ENCODE data around the gene UHRF1. TPM values are rescaled to one million over a fixed set of nuclear protein-coding genes. Genes with fewer than 3 reads are reported as not detected.
A peak's percentile ranks its signal among the peaks of the same experiment; 100 is the strongest.
"Not testable (repeated sequence)": the region's sequence is repeated elsewhere in the genome, so short reads cannot be mapped to it uniquely, and the experiment has no call there.

UHRF1 gene
- total and polyA plus RNA-seq, 2 donors from 2014 or later: 0.19 to 3.1 TPM

- Histone ChIP-seq H3K9ac (ENCODE audit: low read length in 3 of 3) (no peak overlapping the region), H3K36me3 (ENCODE audit: control insufficient read depth in 2 of 3, insufficient read depth in 3 of 3, low read length in 3 of 3) (no peaks in the 10 kb centered on the region), H3K27ac (ENCODE audit: low read depth in 2 of 2, low read length in 2 of 2) (peak overlapping the region in 1 of 2 donors; percentile 29), H3K4me3 (ENCODE audit: low read length in 3 of 3) (peak overlapping the region in 1 of 3 donors; percentile 73), H3K9me3 (ENCODE audit: control insufficient read depth in 2 of 3, insufficient read depth in 1 of 3, low read length in 3 of 3) (no peaks in the 10 kb centered on the region), H3K4me1 (ENCODE audit: control insufficient read depth in 2 of 3, insufficient read depth in 2 of 3, low read depth in 1 of 3, low read length in 3 of 3) (peaks cover 0 to 34% (median 24%) of the 10 kb centered on the region in 3 donors), H3K27me3 (ENCODE audit: control insufficient read depth, insufficient read depth, low read length) (no peaks in the 10 kb centered on the region)
- intact Hi-C loops (cut with DNase I): no loop called here
- FAIRE-seq (no peak), DNase-seq (peak in 1 of 5 donors; percentile 57)
- TF ChIP-seq, protein P1, sequence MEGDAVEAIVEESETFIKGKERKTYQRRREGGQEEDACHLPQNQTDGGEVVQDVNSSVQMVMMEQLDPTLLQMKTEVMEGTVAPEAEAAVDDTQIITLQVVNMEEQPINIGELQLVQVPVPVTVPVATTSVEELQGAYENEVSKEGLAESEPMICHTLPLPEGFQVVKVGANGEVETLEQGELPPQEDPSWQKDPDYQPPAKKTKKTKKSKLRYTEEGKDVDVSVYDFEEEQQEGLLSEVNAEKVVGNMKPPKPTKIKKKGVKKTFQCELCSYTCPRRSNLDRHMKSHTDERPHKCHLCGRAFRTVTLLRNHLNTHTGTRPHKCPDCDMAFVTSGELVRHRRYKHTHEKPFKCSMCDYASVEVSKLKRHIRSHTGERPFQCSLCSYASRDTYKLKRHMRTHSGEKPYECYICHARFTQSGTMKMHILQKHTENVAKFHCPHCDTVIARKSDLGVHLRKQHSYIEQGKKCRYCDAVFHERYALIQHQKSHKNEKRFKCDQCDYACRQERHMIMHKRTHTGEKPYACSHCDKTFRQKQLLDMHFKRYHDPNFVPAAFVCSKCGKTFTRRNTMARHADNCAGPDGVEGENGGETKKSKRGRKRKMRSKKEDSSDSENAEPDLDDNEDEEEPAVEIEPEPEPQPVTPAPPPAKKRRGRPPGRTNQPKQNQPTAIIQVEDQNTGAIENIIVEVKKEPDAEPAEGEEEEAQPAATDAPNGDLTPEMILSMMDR (IDR thresholded peaks at IDR 0.05; ENCODE audit: borderline replicate concordance, extremely low read depth, insufficient read depth): no peak
These were observed 62.7 kb downstream of the UHRF1 start for GRCh38 chr19:4971816-4972495.

GRCh38 chr19:4972509-4973230 lies 63.4 kb downstream of the UHRF1 start:
- no peaks in the 10 kb centered on the region for H3K36me3 ChIP-seq (ENCODE audit: control insufficient read depth in 2 of 3, insufficient read depth in 3 of 3, low read length in 3 of 3)
- TF ChIP-seq, protein P1 (IDR thresholded peaks at IDR 0.05; ENCODE audit: borderline replicate concordance, extremely low read depth, insufficient read depth): no peak
- H3K9ac ChIP-seq (ENCODE audit: low read length in 3 of 3): peak overlapping the region in 1 of 3 donors; percentile 36
- H3K27me3 ChIP-seq (ENCODE audit: control insufficient read depth, insufficient read depth, low read length): no peaks in the 10 kb centered on the region
- DNase-seq (no peak), FAIRE-seq (no peak)
- no peaks in the 10 kb centered on the region for H3K9me3 ChIP-seq (ENCODE audit: control insufficient read depth in 2 of 3, insufficient read depth in 1 of 3, low read length in 3 of 3)
- H3K4me3 ChIP-seq (ENCODE audit: low read length in 3 of 3): no peak overlapping the region
- peaks cover 0 to 41% (median 31%) of the 10 kb centered on the region in 3 donors for H3K4me1 ChIP-seq (ENCODE audit: control insufficient read depth in 2 of 3, insufficient read depth in 2 of 3, low read depth in 1 of 3, low read length in 3 of 3)
- H3K27ac ChIP-seq (ENCODE audit: low read depth in 2 of 2, low read length in 2 of 2): peak overlapping the region in 1 of 2 donors; percentile 29
- intact Hi-C loops (cut with DNase I): no loop called here

DNA sequence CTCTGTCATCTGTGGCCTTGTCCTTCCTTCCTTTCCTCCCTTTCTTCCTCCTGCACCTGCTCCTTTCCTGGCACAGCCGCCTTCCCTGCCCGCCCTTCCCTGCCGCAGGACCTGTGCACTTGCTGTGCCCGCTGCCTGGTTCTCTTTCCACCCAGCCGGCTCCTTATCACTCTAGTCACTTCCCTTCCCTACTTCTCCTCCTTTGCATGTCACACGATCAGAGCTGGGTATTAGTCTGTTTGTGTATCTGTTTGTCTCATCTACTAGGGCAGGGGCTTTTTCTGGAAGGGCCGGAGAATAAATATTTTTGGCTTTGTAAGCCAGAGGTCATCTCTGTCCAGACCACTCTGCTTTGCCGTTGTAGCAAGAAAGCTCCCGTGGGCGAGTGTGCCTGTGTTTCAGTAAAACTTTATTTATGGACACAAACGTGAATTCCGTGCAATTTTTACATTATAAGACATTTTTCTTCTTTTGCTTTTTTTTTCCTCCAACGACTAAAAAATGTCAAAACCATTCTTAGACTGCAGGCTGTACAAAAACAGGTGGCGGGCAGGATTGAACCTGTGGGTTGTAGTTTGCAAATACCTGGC lies 65.7 kb downstream of the UHRF1 start:
- intact Hi-C loops (cut with DNase I): no loop called here
- no peaks in the 10 kb centered on the region for H3K9me3 ChIP-seq (ENCODE audit: control insufficient read depth in 2 of 3, insufficient read depth in 1 of 3, low read length in 3 of 3)
- H3K4me1 ChIP-seq (ENCODE audit: control insufficient read depth in 2 of 3, insufficient read depth in 2 of 3, low read depth in 1 of 3, low read length in 3 of 3): peaks cover 0 to 39% (median 32%) of the 10 kb centered on the region in 3 donors
- FAIRE-seq (no peak), DNase-seq (no peak)
- H3K4me3 ChIP-seq (ENCODE audit: low read length in 3 of 3): no peak overlapping the region
- H3K27ac ChIP-seq (ENCODE audit: low read depth in 2 of 2, low read length in 2 of 2): no peak overlapping the region
- no peaks in the 10 kb centered on the region for H3K27me3 ChIP-seq (ENCODE audit: control insufficient read depth, insufficient read depth, low read length)
- no peak overlapping the region for H3K9ac ChIP-seq (ENCODE audit: low read length in 3 of 3)
- H3K36me3 ChIP-seq (ENCODE audit: control insufficient read depth in 2 of 3, insufficient read depth in 3 of 3, low read length in 3 of 3): no peaks in the 10 kb centered on the region
- TF ChIP-seq, protein P1 (IDR thresholded peaks at IDR 0.05; ENCODE audit: borderline replicate concordance, extremely low read depth, insufficient read depth): no peak

DNA sequence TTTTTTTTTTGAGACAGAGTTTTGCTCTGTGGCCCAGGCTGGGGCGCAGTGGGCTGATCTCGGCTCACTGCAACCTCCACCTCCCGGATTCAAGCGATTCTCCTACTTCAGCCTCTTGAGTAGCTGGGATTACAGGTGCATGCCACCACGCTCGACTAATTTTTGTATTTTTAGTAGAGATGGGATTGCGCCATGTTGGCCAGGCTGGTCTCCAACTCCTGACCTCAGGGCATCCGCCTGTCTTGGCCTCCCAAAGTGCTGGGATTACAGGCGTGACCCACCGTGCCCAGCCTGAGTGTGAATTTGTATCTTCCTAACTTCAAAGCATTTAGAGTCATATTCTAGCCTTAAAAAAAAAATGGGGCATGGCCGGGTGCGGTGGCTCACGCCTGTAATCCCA lies 66.3 kb downstream of the UHRF1 start:
- H3K27me3 ChIP-seq (ENCODE audit: control insufficient read depth, insufficient read depth, low read length); H3K9me3 ChIP-seq (ENCODE audit: control insufficient read depth in 2 of 3, insufficient read depth in 1 of 3, low read length in 3 of 3); H3K36me3 ChIP-seq (ENCODE audit: control insufficient read depth in 2 of 3, insufficient read depth in 3 of 3, low read length in 3 of 3); intact Hi-C loops (cut with DNase I); FAIRE-seq; H3K9ac ChIP-seq (ENCODE audit: low read length in 3 of 3); H3K4me3 ChIP-seq (ENCODE audit: low read length in 3 of 3); DNase-seq: not testable (repeated sequence)
- H3K27ac ChIP-seq (ENCODE audit: low read depth in 2 of 2, low read length in 2 of 2): peak overlapping the region in 1 of 2 donors; percentile 66
- peaks cover 0 to 32% (median 32%) of the 10 kb centered on the region in 3 donors for H3K4me1 ChIP-seq (ENCODE audit: control insufficient read depth in 2 of 3, insufficient read depth in 2 of 3, low read depth in 1 of 3, low read length in 3 of 3)
